Effector memory CD4-positive, alpha-beta T cell (primary cell): Measurements from ENCODE around the gene HSPA1L.
A peak's percentile ranks its signal among the peaks of the same experiment; 100 is the strongest.
"Not testable (repeated sequence)": the region's sequence is repeated elsewhere in the genome, so short reads cannot be mapped to it uniquely, and the experiment has no call there.

Source experiments
- DNase-seq, 3 donors: peaks; one replicate each; pipeline ENCODE4 v3.0.0-alpha.2; 2020
- H3K27ac ChIP-seq: 2 replicates; pipeline ENCODE4 v1.7.0; 2013; ENCODE audit warnings: mild to moderate bottlenecking, low read length, moderate library complexity; ENCODE audit not compliant: insufficient read depth, poor library complexity, severe bottlenecking
- H3K27me3 ChIP-seq: replicated peaks from 2 replicates; pipeline ENCODE4 v1.7.0; 2013; ENCODE audit warnings: mild to moderate bottlenecking, low read length; ENCODE audit not compliant: insufficient read depth, control insufficient read depth, poor library complexity, severe bottlenecking
- H3K36me3 ChIP-seq: 2 replicates; pipeline ENCODE4 v1.7.0; 2013; ENCODE audit warnings: mild to moderate bottlenecking, low read length, moderate library complexity; ENCODE audit not compliant: control insufficient read depth, insufficient read depth
- H3K4me1 ChIP-seq: 2 replicates; pipeline ENCODE4 v1.7.0; 2013; ENCODE audit warnings: low read length, mild to moderate bottlenecking; ENCODE audit not compliant: control insufficient read depth, insufficient read depth, poor library complexity, severe bottlenecking
- H3K4me3 ChIP-seq: 2 replicates; pipeline ENCODE4 v1.7.0; 2013; ENCODE audit warnings: low read length, low read depth, mild to moderate bottlenecking; ENCODE audit not compliant: insufficient read depth, poor library complexity, severe bottlenecking
- H3K9me3 ChIP-seq: 2 replicates; pipeline ENCODE4 v1.7.0; 2013; ENCODE audit warnings: mild to moderate bottlenecking, low read length, moderate library complexity; ENCODE audit not compliant: control insufficient read depth

Gene HSPA1L

GRCh38 chr6:31857774-31858173, 42.7 kb upstream of the HSPA1L start:
- H3K27ac ChIP-seq, H3K27me3 ChIP-seq, H3K4me3 ChIP-seq: not testable (repeated sequence)

GRCh38 chr6:31851980-31852718, 37.1 kb upstream of the HSPA1L start:
- H3K4me3 ChIP-seq = not testable (repeated sequence)

More at GRCh38 chr6:31857774-31858173, 42.7 kb upstream of the HSPA1L start:
- peaks cover 17% of the 10 kb centered on the region for H3K36me3 ChIP-seq
- not testable (repeated sequence) for H3K4me1 ChIP-seq, H3K9me3 ChIP-seq, DNase-seq

DNA sequence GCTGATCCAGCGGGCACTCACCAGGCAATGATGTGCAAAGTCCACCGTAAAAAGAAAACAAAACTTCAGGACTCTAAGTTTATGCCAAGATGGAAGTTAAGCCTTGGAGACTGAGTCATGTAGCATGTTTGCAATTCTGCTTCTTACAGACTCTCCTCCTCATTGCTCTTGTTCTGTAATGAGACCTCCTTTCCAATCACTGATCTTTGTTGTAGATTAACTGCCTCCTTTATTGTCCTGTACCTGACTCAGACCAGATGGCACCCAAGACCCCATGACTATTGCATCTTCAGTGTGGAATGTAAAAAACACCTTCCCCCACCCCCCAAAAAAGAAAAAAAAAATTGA, 36.4 kb upstream of the HSPA1L start:
- Histone ChIP-seq H3K27me3 (no peaks in the 10 kb centered on the region), H3K36me3 (no peaks in the 10 kb centered on the region), H3K4me1 (no peaks in the 10 kb centered on the region), H3K4me3 (no peak overlapping the region), H3K27ac (no peak overlapping the region), H3K9me3 (no peaks in the 10 kb centered on the region)
- no peak for DNase-seq

More at GRCh38 chr6:31851980-31852718, 37.1 kb upstream of the HSPA1L start:
- H3K4me1 ChIP-seq, H3K27ac ChIP-seq, DNase-seq, H3K9me3 ChIP-seq, H3K27me3 ChIP-seq, H3K36me3 ChIP-seq: not testable (repeated sequence)

- Histone ChIP-seq H3K36me3 (no peaks in the 10 kb centered on the region), H3K27me3 (no peaks in the 10 kb centered on the region), H3K9me3 (no peaks in the 10 kb centered on the region), H3K4me1 (no peaks in the 10 kb centered on the region), H3K4me3 (no peak overlapping the region), H3K27ac (no peak overlapping the region)
- DNase-seq = no peak
Observed at GRCh38 chr6:31850765-31851484, 35.8 kb upstream of the HSPA1L start.

GRCh38 chr6:31847276-31847978, 32.3 kb upstream of the HSPA1L start:
- Histone ChIP-seq H3K4me3 (no peak overlapping the region), H3K27ac (no peak overlapping the region), H3K27me3 (no peaks in the 10 kb centered on the region), H3K4me1 (no peaks in the 10 kb centered on the region), H3K9me3 (no peaks in the 10 kb centered on the region), H3K36me3 (no peaks in the 10 kb centered on the region)
- DNase-seq = no peak

DNA sequence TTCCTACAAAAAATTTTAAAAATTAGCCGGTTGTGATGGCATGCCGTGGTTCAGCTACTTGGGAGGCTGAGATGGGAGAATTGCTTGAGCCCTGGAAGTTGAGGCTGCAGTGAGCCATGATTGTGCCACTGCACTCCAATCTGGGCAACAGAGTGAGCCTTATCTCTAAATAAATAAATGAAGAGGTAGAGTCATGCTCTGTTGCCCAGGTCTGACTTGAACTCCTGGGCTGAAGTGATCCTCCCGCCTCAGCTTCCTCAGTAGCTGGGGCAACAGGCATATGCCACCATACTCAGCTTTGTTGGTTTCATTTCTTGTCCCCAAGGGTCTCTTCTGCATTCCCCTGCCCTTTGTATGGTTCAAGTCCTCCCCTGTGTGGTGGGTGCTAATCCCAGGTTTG, 29.4 kb upstream of the HSPA1L start:
- Histone ChIP-seq H3K27ac (no peak overlapping the region), H3K27me3 (no peaks in the 10 kb centered on the region), H3K9me3 (no peaks in the 10 kb centered on the region), H3K36me3 (peaks cover 18% of the 10 kb centered on the region), H3K4me3 (no peak overlapping the region), H3K4me1 (no peaks in the 10 kb centered on the region)
- no peak for DNase-seq

DNA sequence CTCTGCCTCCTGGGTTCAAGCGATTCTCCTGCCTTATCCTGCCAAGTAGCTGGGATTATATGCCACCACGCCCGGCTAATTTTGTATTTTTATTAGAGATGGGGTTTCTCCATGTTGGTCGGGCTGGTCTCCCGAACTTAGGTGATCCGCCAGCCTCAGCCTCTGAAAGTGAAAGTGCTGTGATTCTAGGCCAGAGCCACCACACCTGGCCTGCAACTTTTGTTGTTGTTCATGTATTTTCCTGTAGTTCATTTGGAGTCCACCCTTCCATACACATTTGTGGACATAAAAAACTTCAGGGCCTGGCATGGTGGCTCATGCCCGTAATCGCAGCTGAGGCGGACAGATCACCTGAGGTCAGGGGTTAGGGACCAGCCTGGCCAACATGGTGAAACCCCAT, 27.0 kb upstream of the HSPA1L start:
- DNase-seq = no peak
- Histone ChIP-seq H3K36me3 (peaks cover 30% of the 10 kb centered on the region), H3K4me3 (no peak overlapping the region), H3K27me3 (no peaks in the 10 kb centered on the region), H3K4me1 (peaks cover 18% of the 10 kb centered on the region), H3K27ac (no peak overlapping the region), H3K9me3 (no peaks in the 10 kb centered on the region)

DNA sequence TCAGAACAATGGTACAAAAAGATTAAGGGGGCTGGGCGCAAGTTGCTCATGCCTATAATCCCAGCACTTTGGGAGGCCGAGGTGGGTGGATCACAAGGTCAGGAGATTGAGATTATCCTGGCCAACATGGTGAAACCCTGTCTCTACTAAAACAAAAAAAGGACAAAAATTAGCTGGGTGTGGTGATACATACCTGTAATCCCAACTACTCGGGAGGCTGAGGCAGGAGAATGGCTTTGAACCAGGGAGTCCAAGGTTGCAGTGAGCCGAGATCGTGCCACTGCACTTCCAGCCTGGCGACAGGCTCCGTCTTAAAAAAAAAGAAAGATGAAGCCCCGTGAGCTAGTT, 24.7 kb upstream of the HSPA1L start:
- not testable (repeated sequence) for H3K9me3 ChIP-seq, DNase-seq, H3K27me3 ChIP-seq, H3K4me3 ChIP-seq, H3K27ac ChIP-seq
- H3K4me1 ChIP-seq = peaks cover 25% of the 10 kb centered on the region
- H3K36me3 ChIP-seq = peaks cover 30% of the 10 kb centered on the region

DNA sequence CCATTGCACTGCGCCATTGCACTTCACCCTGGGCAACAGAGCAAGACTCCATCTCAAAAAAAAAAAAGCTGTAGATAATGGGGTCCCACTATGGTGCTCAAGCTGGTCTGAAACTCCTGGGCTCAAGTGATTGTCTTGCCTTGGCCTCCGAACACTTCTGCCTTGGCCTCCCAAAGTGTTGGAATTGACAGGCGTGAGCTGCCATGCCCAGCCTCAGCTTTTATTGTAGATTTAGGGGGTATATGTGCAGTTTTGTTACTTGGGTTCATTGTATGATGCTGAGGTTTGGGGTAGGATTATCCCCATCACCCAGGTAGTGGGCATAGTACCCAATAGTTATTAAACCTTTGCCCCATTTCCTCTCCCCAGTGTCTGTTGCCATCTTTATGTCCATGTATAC, 23.9 kb upstream of the HSPA1L start:
- no peaks in the 10 kb centered on the region for H3K9me3 ChIP-seq
- H3K36me3 ChIP-seq = peaks cover 30% of the 10 kb centered on the region
- H3K4me1 ChIP-seq = peaks cover 25% of the 10 kb centered on the region
- no peak overlapping the region for H3K4me3 ChIP-seq
- H3K27ac ChIP-seq = no peak overlapping the region
- H3K27me3 ChIP-seq = no peaks in the 10 kb centered on the region
- DNase-seq = no peak

DNA sequence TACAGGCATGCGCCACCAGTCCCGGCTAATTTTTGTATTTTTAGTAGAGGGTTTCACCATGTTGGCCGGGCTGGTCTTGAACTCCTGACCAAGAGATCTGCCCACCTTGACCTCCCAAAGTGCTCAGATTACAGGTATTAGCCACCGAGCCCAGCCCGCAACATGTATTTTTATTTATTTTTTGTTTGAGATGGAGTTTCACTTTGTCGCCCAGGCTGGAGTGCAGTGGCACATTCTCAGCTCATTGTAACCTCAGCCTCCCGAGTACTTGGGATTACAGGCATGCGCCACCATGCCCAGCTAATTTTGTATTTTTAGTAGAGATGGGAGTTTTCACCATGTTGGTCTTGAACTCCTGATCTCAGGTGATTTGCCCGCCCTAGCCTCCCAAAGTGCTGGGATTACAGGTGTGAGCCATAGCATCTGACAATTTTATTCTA, 23.1 kb upstream of the HSPA1L start:
- not testable (repeated sequence) for DNase-seq, H3K4me3 ChIP-seq, H3K27me3 ChIP-seq, H3K9me3 ChIP-seq
- Histone ChIP-seq H3K27ac (peak overlapping the region; percentile 99), H3K36me3 (peaks cover 30% of the 10 kb centered on the region), H3K4me1 (peaks cover 25% of the 10 kb centered on the region)
